Cortex of kidney (tissue), 1 donor: ENCODE data around the gene FAIM2.

Experiments
- DNase-seq: peaks from one replicate; lab custom pipeline; 2025; lab: John Stamatoyannopoulos, UW

FAIM2 gene

DNA sequence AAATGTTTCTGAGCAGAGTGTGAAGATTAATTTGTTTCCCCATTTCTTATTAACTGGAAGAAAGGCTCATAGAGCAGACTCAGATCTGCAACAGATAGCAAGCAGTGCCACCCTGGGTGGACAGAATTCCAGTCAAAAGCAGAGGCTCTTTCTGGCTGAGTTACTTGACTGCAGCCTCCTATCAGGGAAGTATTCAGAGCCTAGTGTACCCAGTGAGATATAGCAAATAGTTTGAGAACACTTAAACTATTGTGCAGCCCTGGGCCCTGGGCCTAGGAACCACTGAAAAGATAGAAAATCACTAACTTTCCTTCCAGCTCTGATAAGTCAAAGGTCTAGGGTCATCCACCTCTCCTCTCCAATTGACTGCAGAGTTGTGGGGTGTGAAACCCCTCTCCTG is 35.6 kb upstream of the FAIM2 start:
- no peak for DNase-seq

DNA sequence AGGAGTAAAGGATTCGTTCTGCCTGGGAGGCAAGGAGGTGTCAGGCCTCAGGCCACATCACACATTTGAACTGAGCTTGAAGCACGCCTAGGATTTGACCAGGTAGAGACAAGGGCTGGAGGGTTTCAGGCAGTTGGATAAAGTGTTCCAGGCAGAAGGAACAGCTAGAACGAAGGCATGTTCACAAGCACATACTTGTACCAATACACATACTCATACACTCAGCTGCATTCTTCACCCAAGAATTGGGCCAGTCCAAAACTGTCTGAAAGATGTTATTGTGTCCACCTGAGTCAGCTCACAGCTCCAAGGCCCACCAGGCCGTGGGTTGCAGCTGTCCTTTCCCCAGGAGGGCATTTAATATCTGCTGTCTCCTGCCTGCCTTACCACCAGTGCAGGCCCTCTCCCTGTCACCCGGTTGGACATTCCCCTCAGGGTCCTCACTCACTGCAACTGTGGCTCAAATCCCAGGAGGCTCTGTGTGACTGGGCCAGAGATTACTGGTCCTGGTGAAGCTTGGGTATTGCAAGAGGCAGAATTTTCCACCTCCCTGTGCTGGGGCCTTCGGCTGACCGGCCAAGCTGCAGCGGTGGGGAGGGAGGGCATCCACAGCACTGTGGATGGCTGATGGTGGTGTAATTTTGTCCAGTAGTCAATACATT is 34.1 kb upstream of the FAIM2 start:
- DNase-seq, result no peak

DNA sequence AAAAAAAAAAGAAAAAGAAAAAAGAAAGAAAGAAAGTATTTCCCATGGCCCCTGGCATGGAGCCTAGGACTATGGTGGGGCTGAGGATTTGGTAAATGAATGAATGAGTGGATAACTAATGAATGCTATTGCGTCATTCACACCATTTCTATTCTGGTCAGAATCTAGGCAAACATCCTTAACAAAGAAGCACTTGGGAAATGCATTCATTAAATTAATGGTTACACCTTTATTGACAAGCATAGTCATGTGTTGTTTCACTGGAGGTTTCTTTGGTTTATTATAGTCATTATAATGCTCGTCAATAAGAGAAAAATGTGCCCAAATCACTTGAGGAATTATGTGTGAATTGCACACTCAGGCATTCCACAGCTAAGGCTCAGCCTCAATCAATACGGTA is 33.2 kb upstream of the FAIM2 start:
- no peak for DNase-seq

DNA sequence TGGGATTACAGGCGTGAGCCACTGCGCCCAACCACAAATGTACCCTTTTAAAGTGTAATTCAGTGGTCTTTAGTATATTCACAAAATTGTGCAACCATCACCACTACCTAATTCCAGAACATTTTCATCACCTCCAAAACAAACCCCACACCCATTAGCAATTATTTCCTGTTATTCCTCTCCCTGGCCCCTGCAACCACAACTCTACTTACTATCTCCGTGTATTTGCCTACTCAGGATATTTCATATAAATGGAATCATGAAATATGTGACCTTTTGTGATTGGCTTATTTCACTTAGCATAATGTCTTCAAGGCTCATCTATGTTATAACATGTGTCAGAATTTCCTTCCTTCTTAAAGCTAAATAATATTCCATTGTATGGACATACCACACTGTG is 30.8 kb upstream of the FAIM2 start:
- DNase-seq, result no peak

DNA sequence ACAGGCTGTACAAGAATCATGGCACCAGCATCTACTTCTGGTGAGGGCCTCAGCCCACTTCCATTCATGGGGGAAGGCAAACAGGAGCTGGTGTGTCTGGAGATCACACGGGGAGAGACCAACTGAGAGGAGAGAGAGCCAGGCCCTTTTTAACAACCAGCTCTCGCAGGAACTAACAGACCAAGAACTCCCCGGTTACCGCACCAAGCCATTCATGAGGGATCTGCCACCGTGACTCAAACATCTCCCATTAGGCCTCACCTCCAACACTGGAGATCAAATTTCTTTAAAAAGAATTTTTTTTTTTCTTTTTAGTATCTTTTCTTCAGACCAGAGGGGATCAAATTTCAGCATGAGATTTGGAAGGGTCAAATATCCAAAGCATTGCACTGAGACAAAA is 30.1 kb upstream of the FAIM2 start:
- DNase-seq, result no peak

DNA sequence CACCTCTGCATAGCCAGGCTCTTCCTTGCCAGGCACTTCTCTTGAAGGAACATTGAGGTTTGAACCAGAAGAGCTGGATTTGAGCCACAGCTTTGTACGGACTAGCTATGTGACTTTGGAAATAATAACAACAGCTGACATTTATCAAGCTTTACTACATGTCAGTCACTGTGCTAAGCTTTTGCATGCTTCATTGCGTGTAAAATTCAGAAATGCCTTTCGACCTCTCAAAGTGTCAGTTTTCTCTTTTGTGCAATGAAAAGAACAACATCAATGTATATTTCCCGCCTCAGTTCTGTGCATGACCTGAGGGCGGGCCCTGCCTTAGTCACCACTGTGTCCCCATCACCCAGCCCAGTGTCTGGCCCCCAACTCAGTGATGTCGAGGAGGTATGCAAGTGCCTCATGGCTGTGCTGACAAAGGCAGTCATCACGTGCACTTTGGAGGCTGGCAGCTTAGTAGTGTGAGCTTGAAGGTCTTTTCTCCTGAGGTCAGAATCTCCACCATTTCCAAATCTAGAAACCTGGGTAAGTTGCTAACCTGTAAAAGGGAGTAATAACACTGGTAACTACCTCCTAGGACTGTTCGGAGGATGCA is 28.9 kb upstream of the FAIM2 start:
- no peak for DNase-seq

DNA sequence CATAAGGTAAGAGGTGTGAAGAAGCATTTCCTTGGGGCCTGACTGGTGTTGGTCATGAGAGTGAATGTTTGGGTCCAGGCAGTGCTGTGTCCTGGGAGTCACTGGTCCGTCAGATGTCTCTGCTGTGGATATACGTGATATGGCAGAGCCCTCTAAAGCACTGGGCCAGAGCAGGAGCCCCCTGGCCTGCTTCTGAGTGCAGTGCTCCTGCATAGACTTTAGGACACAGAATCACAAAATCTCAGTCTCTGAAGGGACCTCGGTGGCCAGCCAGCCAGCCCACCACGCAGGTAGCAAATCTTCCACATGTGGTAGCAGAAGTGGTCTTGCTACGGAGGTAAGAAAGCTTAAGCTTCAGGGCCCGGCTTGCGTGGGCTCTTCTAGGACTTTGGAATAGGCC is 28.3 kb upstream of the FAIM2 start:
- DNase-seq, result no peak

DNA sequence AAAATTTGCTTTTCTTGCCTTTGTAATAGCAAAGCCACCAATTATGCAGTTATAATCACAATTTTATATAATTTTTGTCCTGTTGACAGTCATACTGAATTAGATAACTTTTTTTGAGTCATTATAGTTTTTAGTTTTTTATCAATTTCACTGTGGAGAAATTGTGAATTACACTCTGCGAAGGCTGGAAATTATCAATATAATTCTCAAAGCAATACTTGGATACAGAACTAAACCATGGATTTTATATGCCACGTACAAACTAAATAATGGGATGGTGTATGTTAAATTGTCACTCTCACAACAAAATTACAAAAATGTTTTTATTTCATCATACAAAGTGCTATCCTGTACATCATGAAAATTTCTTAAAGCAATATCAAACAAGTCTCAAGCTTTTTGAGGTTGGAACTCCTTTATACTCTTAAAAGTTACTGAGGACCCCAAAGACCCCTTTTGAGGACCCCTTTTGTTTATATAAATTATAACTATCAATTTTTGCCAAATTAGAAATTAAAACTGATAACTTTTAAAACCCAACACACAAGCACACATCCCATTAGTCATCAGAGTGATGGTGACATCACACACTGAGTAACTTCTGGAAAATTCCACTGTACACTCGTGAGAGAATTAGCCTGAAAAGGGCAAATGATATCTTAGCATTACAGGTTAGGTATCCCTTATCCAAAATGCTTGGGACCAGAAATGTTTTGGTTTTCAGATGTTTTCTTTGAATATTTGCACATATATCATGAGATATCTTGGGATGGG is 27.0 kb upstream of the FAIM2 start:
- no peak for DNase-seq

DNA sequence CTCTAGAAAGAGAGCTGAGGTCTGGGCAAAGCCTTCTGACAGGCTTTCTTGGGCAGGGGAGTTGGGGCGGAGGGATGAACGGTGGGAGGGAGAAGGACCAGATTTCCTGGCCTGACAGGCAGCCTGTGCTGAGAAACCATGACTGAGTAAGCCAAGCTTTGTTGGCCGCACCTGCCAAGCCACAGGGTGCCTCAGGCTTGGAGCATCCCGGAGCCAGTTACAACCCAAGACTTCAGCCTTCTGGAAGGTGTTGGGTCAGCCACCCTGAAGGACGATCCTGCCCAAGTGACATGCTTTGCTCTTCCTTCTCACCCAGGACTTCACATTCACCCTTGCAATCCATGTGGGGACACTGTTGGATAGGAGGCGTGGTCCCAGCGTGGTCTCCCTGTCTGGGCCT is 25.9 kb upstream of the FAIM2 start:
- no peak for DNase-seq

DNA sequence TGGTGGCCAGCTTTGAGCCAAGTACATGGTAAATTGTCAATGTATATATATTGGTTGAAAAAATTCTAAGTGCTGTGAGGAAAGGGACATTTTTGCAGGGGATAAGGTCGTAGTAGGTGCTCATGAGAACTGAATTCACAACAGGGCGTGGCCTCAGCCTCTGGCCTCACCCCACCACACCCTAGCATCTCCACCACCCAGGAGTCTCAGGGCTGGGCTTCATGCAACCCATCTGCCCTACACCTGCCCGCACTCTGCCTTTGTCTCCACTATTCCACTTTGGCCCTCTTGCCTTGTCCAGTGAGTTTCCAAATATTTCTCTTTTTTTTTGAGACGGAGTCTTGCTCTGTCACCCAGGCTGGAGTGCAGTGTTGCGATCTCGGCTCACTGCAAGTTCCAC is 24.8 kb upstream of the FAIM2 start:
- no peak for DNase-seq

DNA sequence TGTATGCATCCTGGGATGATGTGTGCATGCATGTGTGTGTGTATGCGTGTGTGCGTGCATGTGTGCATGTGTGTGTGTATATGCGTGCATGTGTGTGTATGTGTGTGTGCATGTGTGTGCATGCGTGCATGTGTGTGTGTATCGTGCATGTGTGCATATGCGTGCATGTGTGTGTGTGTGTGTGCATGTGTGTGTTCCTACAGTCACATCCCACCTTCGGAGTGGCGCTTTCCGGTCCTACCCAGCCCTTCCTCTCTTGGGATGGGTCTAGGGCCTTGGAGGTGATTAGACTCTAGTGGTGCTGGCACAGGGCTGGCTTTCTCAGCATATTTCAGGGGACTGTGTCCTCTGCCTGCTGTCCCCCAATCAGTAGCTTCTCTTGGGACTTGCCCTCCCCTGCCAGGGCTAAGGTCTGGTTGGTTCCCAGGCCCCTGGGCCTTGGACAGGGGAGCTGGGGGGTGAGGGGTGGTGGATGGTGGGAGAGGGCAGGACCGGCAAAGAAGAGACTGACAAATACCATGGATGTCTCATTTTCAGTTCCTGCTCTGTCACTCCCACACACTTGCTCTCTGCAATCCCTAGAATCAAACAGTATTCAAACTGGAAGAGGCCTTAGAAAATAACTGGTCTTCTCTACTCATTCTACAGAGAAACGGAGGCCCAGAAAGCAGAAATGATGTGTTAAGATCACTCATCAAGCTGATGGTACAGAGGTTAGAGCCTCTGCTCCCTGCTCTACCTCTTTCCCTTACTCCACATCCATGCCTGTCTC is 21.9 kb upstream of the FAIM2 start:
- no peak for DNase-seq

DNA sequence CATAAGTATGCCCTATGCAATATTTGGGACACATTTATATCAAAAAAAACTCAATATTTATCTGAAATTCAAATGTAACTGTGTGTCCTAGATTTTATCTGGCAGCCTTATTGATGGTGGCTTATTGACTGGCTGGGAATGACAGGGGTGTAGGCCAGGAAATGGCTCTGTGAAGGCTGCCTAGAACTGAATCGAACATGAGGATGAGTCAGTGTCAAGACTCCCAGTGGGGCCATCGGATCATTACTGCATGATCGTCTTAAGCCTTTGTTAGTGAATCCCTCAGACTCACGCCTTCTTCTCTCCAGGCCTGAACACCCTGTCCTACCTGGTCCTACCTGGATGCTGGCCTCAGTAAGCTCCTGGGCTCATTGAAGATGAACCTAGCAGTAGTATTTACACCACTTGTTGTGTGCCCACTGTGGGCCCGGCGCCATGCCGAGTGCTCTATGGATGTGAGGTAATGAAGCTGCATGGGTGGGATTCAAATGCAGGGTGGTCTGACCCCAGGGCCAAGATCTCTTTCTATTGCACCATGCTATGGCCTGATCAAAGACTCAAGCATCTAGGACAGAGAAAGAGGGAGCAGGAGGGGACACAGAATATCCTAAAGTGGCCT is 21.0 kb upstream of the FAIM2 start:
- no peak for DNase-seq

DNA sequence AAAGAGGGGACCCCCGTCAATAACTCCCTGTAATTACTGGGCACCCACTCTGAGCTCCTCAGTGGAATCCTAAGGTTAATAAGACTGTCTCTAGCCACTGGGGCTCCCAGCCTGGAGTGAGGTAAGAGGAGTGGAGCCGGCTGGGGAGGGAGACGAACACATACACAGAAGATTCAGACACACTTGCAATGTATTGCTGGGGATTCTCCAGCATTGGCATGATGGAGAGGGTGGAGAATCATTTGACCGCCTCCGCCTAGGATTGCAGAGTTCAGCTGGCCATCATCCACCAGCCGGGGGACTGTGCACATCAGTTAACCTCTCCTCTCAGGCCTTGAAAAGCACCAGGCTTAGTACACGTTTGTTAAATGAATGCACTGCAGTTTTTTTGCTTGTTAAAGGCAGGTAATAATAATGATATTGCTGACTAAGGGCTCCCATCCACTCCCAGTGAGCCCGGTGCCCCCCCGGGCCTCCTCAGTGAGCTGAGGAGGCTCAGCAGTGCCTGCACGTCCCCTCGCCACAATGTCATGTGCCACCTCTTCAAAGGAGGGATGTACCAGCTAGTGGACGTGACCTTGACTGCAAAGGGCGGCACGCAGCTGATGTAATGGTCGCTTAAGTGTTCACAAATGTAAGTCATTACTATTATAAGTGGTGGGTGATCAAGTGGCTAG is 20.3 kb upstream of the FAIM2 start:
- no peak for DNase-seq

DNA sequence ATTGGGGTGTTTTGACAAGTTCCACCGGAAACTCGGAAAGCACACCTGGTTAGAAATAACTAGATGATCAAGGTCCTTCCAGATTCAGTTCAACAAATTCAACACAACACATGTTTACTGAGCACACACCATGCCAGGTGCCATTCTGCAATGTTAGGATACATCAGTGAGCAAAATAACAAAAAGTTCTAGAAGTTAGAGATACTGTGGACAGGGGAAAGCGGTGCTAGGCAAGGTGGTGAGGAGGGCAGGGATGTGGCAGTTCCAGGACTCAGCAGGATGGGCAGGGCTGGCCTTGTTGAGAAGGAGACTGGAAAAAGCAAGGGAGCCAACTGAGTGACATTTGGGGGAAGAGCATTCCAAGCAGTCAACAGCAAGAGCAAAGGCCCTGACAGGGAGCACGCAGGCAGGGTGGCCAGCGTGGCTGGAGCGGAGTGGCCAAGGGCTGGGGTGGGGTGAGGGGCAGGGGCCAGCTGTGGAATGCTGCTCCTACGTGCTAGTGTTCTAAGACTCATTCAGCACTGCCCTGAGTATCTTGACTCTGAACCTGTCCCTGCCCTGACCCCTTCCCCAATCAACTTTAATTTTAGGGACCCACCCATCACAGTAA is 19.4 kb upstream of the FAIM2 start:
- no peak for DNase-seq

DNA sequence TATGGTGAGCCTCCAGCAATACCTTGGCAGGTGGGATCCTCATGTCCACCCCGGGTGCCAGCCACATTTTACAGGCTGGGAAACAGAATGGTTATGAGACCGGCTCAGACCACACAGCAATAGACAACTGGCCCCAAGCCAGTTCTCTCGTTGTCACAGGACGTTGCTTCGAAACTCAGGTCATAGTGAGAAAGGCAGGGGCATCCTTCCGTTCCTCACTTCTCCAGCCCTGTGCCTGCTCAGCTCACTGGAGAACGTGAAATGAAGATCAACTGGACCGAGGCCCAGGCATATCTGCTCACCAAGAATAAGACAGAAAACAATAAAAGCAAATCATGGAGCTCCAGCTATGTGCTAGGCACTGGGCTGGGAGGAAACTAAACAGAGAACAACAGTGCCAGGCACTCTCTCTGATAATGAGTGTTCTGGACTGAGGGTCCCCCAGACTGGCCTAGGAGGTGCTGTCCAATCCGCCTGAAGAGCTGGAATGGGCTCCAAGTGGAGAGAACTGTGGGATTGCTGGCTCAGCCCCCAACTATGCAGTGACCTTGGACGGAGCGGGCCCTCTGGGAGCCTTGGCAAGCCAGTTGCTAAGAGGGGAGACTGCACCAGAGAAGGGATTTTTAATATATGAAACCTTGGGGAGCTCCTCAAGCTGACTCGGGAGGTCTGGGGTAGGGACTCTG is 18.8 kb upstream of the FAIM2 start:
- no peak for DNase-seq

DNA sequence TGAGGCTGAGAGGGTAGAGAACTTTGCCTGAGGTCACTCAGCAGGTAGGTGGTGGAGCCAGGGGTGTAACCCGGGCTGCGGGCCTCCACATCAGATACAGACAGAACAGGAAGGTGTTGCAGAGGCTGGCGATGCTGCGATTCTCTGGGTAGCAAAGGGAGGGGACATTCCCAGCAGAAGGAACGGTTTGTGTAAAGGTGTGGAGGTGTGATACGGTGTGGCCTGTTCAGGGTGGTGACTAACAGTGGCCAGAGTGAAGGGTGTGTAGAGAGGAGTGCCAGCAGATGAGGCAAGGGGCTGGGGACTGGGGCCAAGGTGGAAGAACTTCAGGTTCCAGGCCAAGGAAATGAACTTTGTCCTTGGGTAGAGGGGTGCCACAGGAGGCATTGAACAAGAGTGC is 18.2 kb upstream of the FAIM2 start:
- no peak for DNase-seq

DNA sequence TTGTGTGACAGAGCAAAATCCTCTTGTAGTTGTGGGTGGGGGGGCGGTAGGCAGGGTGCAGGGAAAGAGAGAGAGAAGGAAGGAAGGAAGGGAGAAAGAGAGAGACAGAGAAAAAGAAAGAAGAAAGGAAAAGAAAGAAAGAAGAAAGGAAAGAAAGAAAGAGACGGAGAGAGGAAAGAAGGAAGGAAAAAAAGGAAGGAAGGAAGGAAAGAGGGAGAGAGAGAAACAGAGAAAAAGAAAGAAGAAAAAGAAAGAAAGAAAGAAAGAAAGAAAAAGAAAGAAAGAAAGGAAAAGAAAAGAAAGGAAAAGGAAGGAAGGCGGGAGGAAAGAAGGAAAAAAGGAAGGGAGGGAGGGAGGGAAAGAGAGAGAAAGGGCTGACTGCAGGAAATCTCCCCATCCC is 17.6 kb upstream of the FAIM2 start:
- DNase-seq, result no peak

DNA sequence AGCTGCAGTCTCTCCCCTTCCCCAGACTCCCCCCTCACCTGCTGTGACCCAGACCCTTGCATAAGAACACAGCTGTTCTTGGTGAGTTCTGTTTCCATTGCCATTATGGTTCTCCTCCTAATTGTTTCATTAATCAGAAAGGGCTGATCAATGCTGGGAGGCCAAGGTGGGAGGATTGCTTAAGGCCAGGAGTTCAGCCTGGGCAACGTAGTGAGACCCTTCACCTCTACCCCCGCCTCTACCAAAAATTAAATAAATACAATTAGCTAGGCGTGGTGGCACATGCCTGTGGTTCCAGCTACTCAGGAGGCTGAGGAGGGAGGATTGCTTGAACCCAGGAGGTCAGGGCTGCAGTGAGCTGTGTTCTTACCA is 17.2 kb upstream of the FAIM2 start:
- no peak for DNase-seq

DNA sequence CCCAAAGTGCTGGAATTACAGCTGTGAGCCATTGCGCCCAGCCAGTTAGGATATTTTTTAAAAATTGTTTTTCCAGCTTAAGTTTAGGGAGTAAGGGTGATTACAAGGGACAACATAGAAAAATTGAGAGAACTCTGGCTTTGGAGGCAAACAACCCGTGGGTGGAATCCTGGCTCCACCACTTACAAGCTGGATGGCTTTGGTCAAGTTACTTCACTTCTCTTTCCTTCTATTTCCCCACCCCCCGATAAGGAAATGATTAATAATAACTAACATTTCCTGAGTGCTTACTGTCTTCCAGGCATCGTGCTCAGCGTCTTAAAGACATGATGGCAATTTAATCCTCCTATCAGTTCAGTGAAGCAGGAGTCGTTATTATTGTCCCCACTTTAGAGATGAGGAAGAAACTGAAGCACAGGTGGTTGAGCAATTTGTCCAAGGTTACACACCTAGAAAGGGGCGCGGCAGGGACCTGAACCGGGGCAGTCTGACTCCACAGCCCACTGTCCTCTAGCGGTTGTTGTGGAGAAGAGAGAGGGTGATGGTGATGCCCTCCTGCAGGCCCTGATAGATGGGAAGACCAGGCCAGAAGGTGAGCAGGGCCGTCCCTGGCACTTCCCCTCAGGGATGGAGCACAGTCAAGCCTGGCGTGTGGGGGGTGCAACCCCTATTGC is 16.7 kb upstream of the FAIM2 start:
- no peak for DNase-seq

DNA sequence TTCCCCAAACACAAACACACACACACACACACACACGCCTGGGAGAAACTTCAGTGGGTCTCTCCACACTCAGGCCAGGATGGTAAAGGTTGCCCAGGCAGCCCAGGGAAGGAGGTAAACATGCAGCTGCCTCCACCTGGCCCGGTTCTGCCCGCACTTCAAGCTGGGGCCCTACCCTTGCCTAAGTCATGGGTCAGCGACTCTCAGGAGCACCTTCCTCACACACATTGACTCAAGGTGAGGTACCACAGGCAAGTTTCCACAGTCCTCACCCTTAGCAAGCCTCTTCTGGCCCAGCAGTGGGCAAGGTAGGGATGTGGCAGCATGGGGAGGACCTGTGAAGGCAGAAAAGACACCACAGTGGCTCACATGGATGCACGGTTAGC is 14.1 kb upstream of the FAIM2 start:
- DNase-seq, result no peak
